Gastrocnemius medialis (tissue), 4 donors: ENCODE data around the gene CDH23. TPM values are rescaled to one million over a fixed set of nuclear protein-coding genes. Genes with fewer than 3 reads are reported as not detected.

Experiments used
- ATAC-seq, 2 donors: fragments of 150-250 bp; one replicate each; pipeline ENCODE4 v1.9.1; 2016
- DNase-seq, 2 donors: peaks; one replicate each; pipeline ENCODE4 v3.0.0-alpha.2; 2019
- H3K27ac ChIP-seq, 4 donors: fragments of 200-600 bp; sonication (generic); 1 replicate in 1 of 4; 2 replicates in 3 of 4; pipeline ENCODE4 v1.5.1; 2016 to 2018; ENCODE audit warnings: mild to moderate bottlenecking in 2 of 4, moderate library complexity in 1 of 4
- H3K27me3 ChIP-seq, 3 donors: fragments of 200-600 bp; sonication (generic) in 2 of 3; 1 replicate in 1 of 3; 2 replicates in 2 of 3; pipeline versions ENCODE4 v1.5.1 to v1.6.0; 2016 to 2019; ENCODE audit warnings: mild to moderate bottlenecking in 1 of 3, moderate library complexity in 1 of 3
- H3K36me3 ChIP-seq, 2 donors: fragments of 200-600 bp; sonication (generic) in 1 of 2; one replicate each; pipeline ENCODE4 v1.5.1; 2017 to 2018
- H3K4me1 ChIP-seq, 2 donors: fragments of 200-600 bp; sonication (generic) in 1 of 2; one replicate each; pipeline ENCODE4 v1.5.1; 2016 to 2017; ENCODE audit warnings: mild to moderate bottlenecking in 2 of 2
- H3K4me3 ChIP-seq, 4 donors: fragments of 200-600 bp; sonication (generic) in 3 of 4; 1 replicate in 1 of 4; 2 replicates in 3 of 4; pipeline ENCODE4 v1.5.1; 2016 to 2019; ENCODE audit warnings: mild to moderate bottlenecking in 2 of 4
- H3K9me3 ChIP-seq, 3 donors: fragments of 200-600 bp; sonication (generic) in 2 of 3; 1 replicate in 1 of 3; 2 replicates in 2 of 3; pipeline ENCODE4 v1.5.1; 2016 to 2019
- POLR2A ChIP-seq, 2 donors: fragments of 450-650 bp; IDR thresholded peaks; one replicate each; pipeline ENCODE4 v1.6.1; 2017; ENCODE audit warnings: antibody characterized with exemption in 2 of 2, mild to moderate bottlenecking in 2 of 2, moderate library complexity in 2 of 2
- in situ Hi-C, 4 donors: fragments of 200-750 bp; cut with MboI; loops; one replicate each; pipeline versions ENCODE4 v1.15.0 to v1.8.0; 2017; ENCODE audit warnings: low sequenced_read_pairs in 4 of 4
- intact Hi-C: fragments of 100-400 bp; cut with DNase I; formaldehyde crosslinking; loops from one replicate; pipeline ENCODE4 v1.15.1; 2023; ENCODE audit warnings: low total_unique reads
- total RNA-seq, 4 donors: library from RNA; depleted of rRNA; stranded (reverse); fragments of >200 nt; gene quantifications; one replicate each; pipeline versions ENCODE4 v1.1.0 to v1.2.3, GENCODE V29; 2016
- TF ChIP-seq, protein P1 (sequence below), 5 experiments: fragments of 450-650 bp in 3 of 5; fragments of 200-600 bp in 2 of 5; sonication (generic) in 2 of 5; IDR thresholded peaks in 4 of 5; conservative IDR thresholded peaks in 1 of 5; 1 replicate in 4 of 5; 2 replicates in 1 of 5; pipeline ENCODE4 v1.5.1; 2016 to 2019; ENCODE audit warnings: antibody characterized with exemption in 5 of 5, mild to moderate bottlenecking in 3 of 5, moderate library complexity in 3 of 5

Gene CDH23
- total RNA-seq, 4 donors from 2014 or later, result 0.53 to 1.8 (median 1.2) TPM

DNA sequence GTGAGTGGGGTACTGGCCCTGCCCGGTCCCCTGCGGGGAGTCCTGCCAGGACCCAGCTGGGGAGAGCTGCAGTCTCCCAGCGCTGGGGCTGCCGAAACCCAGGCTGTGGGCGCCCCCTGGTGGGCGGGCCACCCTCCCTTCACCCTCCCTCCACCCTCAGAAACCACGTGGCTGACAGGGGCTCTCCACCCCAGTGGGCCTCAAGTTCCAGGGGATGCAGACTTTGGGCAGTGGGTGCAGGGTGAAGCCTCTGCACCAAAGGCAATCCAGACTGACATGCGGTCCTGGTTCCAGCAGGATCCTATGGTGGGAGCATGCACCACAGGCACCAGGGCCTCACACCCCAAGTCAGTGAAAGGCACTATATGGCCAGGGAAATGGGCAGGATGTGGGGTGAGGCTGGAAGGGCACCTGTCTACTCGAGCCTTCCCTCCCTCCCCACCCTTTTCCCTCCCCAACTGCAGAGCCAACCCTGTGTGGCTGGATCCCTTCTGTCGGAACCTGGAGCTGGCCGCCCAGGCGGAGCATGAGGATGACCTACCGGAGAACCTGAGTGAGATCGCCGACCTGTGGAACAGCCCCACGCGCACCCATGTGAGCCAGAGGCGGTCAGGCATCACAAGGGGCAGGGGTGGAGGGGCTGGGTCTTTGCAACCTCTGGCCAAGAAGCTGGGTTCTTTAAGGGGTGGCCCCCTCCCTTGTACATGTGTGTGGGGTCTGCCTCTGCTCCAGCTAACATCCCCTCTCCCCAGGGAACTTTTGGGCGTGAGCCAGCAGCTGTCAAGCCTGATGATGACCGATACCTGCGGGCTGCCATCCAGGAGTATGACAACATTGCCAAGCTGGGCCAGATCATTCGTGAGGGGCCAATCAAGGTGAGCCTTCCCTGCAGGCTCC, 415.5 kb downstream of the CDH23 start:
- Histone ChIP-seq H3K27ac (no peak overlapping the region), H3K4me3 (no peak overlapping the region), H3K27me3 (no peaks in the 10 kb centered on the region), H3K4me1 (peaks cover 0 to 12% of the 10 kb centered on the region in 2 donors), H3K36me3 (peaks cover 0 to 26% of the 10 kb centered on the region in 2 donors), H3K9me3 (no peaks in the 10 kb centered on the region)
- intact Hi-C loops (loop anchor here (5.0 kb wide), 3 partner anchors 105 to 495 kb away; partner anchors contain the start of gene SLC29A3), in situ Hi-C loops (loop anchor here (10.0 to 25.0 kb wide), 4 partner anchors 425 to 500 kb away; partner anchors contain the start of genes CDH23 (in 2 of the 4) and SLC29A3 (in 2 of the 4))
- DNase-seq (peak in 1 of 2 donors; percentile 56), ATAC-seq (peak; percentile 57 to 67)
- TF ChIP-seq POLR2A (IDR thresholded peaks at IDR 0.05), result no peak
- TF ChIP-seq, protein P1, sequence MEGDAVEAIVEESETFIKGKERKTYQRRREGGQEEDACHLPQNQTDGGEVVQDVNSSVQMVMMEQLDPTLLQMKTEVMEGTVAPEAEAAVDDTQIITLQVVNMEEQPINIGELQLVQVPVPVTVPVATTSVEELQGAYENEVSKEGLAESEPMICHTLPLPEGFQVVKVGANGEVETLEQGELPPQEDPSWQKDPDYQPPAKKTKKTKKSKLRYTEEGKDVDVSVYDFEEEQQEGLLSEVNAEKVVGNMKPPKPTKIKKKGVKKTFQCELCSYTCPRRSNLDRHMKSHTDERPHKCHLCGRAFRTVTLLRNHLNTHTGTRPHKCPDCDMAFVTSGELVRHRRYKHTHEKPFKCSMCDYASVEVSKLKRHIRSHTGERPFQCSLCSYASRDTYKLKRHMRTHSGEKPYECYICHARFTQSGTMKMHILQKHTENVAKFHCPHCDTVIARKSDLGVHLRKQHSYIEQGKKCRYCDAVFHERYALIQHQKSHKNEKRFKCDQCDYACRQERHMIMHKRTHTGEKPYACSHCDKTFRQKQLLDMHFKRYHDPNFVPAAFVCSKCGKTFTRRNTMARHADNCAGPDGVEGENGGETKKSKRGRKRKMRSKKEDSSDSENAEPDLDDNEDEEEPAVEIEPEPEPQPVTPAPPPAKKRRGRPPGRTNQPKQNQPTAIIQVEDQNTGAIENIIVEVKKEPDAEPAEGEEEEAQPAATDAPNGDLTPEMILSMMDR (IDR thresholded peaks at IDR 0.05 in 4 of 5, conservative IDR thresholded peaks at IDR 0.05 in 1 of 5), result peak; percentile 79 to 90 (median 85)

DNA sequence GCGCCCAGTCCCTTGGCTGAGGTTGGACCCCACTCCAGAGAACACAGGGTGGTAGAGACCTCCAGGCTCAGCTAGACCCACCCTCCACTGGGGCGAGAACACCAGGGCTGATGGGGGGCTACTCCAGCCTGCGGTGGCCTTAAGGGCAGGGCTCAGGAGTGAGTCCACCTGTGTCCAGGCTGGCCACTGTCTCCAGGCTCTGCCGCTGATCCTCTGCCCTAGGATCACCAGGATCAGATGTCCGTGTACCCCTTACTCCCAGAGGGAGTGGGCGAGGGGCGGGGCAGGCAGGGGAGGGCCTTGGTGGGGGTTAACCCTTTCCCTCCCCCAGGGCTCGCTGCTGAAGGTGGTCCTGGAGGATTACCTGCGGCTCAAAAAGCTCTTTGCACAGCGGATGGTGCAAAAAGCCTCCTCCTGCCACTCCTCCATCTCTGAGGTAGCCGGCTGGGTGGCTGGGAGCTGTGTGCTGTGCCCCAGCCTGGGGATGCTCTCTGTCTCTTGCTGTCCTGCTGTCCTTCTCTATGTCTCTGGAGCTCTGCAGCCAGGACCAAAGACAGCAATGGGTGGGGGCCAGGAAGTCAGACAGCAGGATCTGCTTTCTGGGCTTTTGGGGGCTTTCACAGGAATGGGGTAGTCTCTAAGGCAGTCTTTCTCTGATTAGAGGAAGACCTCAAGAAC, 416.3 kb downstream of the CDH23 start:
- no peak overlapping the region for H3K4me3 ChIP-seq
- DNase-seq (no peak), ATAC-seq (peak in 1 of 2 donors; percentile 1)
- no peak overlapping the region for H3K27ac ChIP-seq
- TF ChIP-seq, protein P1 (IDR thresholded peaks at IDR 0.05 in 4 of 5, conservative IDR thresholded peaks at IDR 0.05 in 1 of 5), result no peak
- no peak for TF ChIP-seq POLR2A (IDR thresholded peaks at IDR 0.05)
- H3K4me1 ChIP-seq, result peaks cover 8 to 19% of the 10 kb centered on the region in 2 donors
- intact Hi-C loops (loop anchor here (5.0 kb wide), 3 partner anchors 106 to 496 kb away; partner anchors contain the start of gene SLC29A3), in situ Hi-C loops (loop anchor here (10.0 to 25.0 kb wide), 4 partner anchors 426 to 501 kb away; partner anchors contain the start of genes CDH23 (in 2 of the 4) and SLC29A3 (in 2 of the 4))
- no peaks in the 10 kb centered on the region for H3K9me3 ChIP-seq
- peaks cover 0 to 34% of the 10 kb centered on the region in 2 donors for H3K36me3 ChIP-seq
- no peaks in the 10 kb centered on the region for H3K27me3 ChIP-seq

DNA sequence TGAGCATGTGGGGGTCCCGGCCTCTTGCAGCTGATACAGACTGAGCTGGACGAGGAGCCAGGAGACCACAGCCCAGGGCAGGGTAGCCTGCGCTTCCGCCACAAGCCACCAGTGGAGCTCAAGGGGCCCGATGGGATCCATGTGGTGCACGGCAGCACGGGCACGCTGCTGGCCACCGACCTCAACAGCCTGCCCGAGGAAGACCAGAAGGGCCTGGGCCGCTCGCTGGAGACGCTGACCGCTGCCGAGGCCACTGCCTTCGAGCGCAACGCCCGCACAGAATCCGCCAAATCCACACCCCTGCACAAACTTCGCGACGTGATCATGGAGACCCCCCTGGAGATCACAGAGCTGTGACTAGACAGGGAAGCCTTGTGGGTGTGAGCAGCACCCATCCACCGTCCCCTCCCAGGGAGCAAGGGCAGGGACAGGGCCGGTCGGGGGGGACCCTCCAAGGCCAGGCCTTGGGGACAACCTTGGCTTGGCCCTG, 418.2 kb downstream of the CDH23 start:
- Histone ChIP-seq H3K9me3 (no peaks in the 10 kb centered on the region), H3K27me3 (no peaks in the 10 kb centered on the region), H3K4me3 (no peak overlapping the region), H3K4me1 (peaks cover 15 to 25% of the 10 kb centered on the region in 2 donors), H3K27ac (no peak overlapping the region), H3K36me3 (peaks cover 0 to 53% of the 10 kb centered on the region in 2 donors)
- no peak for ATAC-seq
- TF ChIP-seq, protein P1 (IDR thresholded peaks at IDR 0.05 in 4 of 5, conservative IDR thresholded peaks at IDR 0.05 in 1 of 5), result peak in 1 of 5 experiments; percentile 13
- no peak for TF ChIP-seq POLR2A (IDR thresholded peaks at IDR 0.05)
- in situ Hi-C loops (loop anchor here (10.0 to 25.0 kb wide), 4 partner anchors 428 to 503 kb away; partner anchors contain the start of genes CDH23 (in 2 of the 4) and SLC29A3 (in 2 of the 4)), intact Hi-C loops (loop anchor here (5.0 kb wide), 3 partner anchors 108 to 498 kb away; partner anchors contain the start of gene SLC29A3)
- no peak for DNase-seq

DNA sequence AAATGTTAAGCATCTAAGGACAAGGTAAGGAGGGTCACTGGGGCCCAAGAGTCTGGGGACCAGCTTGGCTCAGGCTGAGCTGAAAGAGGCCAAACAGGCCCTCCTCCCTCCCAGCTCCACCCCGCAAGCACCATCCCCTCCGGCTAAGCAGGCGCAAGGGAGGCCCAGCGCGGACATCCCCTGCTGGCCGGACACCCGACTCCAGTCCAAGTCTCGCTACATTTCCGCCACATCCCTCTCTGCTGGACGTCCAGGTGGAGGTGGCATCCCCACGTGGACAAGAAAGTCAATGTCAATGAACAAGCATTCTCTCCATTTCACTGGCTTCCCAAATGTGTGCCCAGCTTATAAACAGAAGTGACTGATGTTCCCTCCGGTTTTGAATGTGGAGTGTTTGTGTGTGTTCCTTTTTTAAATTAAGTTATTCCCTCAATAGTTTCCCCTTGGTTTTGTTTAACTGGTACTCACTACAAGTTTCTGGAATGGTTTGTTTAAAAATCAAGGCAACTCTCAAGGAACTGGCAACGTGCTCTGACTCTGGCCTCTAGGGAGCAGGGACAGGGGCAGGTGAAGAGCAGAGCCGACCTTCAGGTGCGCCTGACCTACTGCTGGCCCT, 418.9 kb downstream of the CDH23 start:
- in situ Hi-C loops, result loop anchor here (10.0 to 25.0 kb wide), 4 partner anchors 428 to 503 kb away; partner anchors contain the start of genes CDH23 (in 2 of the 4) and SLC29A3 (in 2 of the 4)
- Histone ChIP-seq H3K4me1 (peaks cover 15 to 25% of the 10 kb centered on the region in 2 donors), H3K27me3 (no peaks in the 10 kb centered on the region), H3K4me3 (no peak overlapping the region), H3K36me3 (peaks cover 0 to 60% of the 10 kb centered on the region in 2 donors), H3K27ac (peak overlapping the region in 2 of 4 donors; percentile 66 to 69), H3K9me3 (no peaks in the 10 kb centered on the region)
- ATAC-seq, result no peak
- no peak for TF ChIP-seq POLR2A (IDR thresholded peaks at IDR 0.05)
- TF ChIP-seq, protein P1 (IDR thresholded peaks at IDR 0.05 in 4 of 5, conservative IDR thresholded peaks at IDR 0.05 in 1 of 5), result no peak
- intact Hi-C loops, result no loop called here
- no peak for DNase-seq
